Tibial nerve (tissue), 4 donors: ENCODE data around the gene CXorf58. TPM values are rescaled to one million over a fixed set of nuclear protein-coding genes. Genes with fewer than 3 reads are reported as not detected.
A peak's percentile ranks its signal among the peaks of the same experiment; 100 is the strongest.

ENCODE experiments used
- DNase-seq, 2 donors: peaks; one replicate each; pipeline ENCODE4 v3.0.0-alpha.2; 2019; ENCODE audit warnings: low spot score in 2 of 2
- H3K27ac ChIP-seq, 4 donors: fragments of 200-600 bp; sonication (generic) in 3 of 4; one replicate each; pipeline ENCODE4 v1.5.1; 2017 to 2019; ENCODE audit warnings: mild to moderate bottlenecking in 1 of 4
- H3K27me3 ChIP-seq, 2 donors: fragments of 200-600 bp; sonication (generic) in 1 of 2; one replicate each; pipeline versions ENCODE4 v1.5.1 to v1.6.0; 2017 to 2019
- H3K36me3 ChIP-seq, 3 donors: fragments of 200-600 bp; sonication (generic); one replicate each; pipeline ENCODE4 v1.5.1; 2018 to 2019
- H3K4me1 ChIP-seq, 4 donors: fragments of 200-600 bp; sonication (generic) in 3 of 4; one replicate each; pipeline ENCODE4 v1.5.1; 2017 to 2019
- H3K4me3 ChIP-seq, 4 donors: fragments of 200-600 bp; sonication (generic) in 3 of 4; one replicate each; pipeline ENCODE4 v1.5.1; 2017 to 2019; ENCODE audit warnings: mild to moderate bottlenecking in 1 of 4, moderate library complexity in 1 of 4
- H3K9me3 ChIP-seq, 4 donors: fragments of 200-600 bp; sonication (generic) in 3 of 4; one replicate each; pipeline ENCODE4 v1.5.1; 2017 to 2019
- CTCF ChIP-seq, 5 experiments: fragments of 200-600 bp in 3 of 5; fragments of 450-650 bp in 2 of 5; sonication (generic) in 3 of 5; IDR thresholded peaks; one replicate each; pipeline ENCODE4 v1.5.1; 2016 to 2019; ENCODE audit warnings: antibody characterized with exemption in 5 of 5, mild to moderate bottlenecking in 3 of 5, moderate library complexity in 2 of 5
- EP300 ChIP-seq, 2 donors: sonication (generic); formaldehyde crosslinking; IDR thresholded peaks; one replicate each; pipeline ENCODE4 v1.6.1; 2017; ENCODE audit warnings: antibody characterized with exemption in 2 of 2, mild to moderate bottlenecking in 1 of 2
- POLR2A ChIP-seq, 2 donors: fragments of 450-650 bp; IDR thresholded peaks; one replicate each; pipeline ENCODE4 v1.6.1; 2017; ENCODE audit warnings: antibody characterized with exemption in 2 of 2, mild to moderate bottlenecking in 2 of 2, moderate library complexity in 2 of 2
- WGBS, 2 donors: methylation state at CpG; one replicate each; pipeline ENCODE4 v1.1.5; 2018; 5-methylcytosine and 5-hydroxymethylcytosine counted together
- total RNA-seq, 4 donors: library from RNA; depleted of rRNA; stranded (reverse); fragments of >200 nt; gene quantifications; one replicate each; pipeline ENCODE4 v1.1.0, GENCODE V29; 2016

Gene CXorf58
- total RNA-seq, 4 donors from 2014 or later: 0.22 to 1.5 TPM; not detected in 2

DNA sequence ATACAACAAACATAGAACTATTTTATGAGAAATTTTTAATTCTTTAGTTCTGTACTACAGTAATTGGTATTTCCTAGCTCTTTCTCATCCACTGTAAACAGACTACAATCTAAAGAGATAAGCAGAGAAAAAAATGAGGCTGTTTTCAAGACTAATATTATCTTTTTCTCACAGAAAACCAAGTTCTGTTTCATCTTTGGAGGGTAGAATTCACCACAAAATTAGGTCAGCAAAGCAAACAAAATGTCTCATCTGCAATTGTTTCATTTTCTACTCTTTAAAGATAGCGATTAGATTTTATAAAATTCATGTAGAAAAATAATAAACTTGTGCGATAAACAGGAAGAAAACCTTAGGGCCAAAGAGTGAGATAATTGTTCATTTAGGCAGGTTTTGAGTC, 10.8 kb upstream of the CXorf58 start:
- H3K9me3 ChIP-seq: no peaks in the 10 kb centered on the region
- H3K4me1 ChIP-seq: peaks cover 0 to 35% (median 4%) of the 10 kb centered on the region in 4 donors
- H3K27ac ChIP-seq: peak overlapping the region in 2 of 4 donors; percentile 11 to 13
- no peak for DNase-seq
- H3K27me3 ChIP-seq: peaks cover 0 to 3% of the 10 kb centered on the region in 2 donors
- H3K4me3 ChIP-seq: no peak overlapping the region
- H3K36me3 ChIP-seq: no peaks in the 10 kb centered on the region
- WGBS, 2 donors: 44 to 74% methylated on average over 2 of the region's 2 CpGs
- TF ChIP-seq POLR2A (IDR thresholded peaks at IDR 0.05) (no peak), EP300 (IDR thresholded peaks at IDR 0.05) (no peak), CTCF (IDR thresholded peaks at IDR 0.05) (no peak)

DNA sequence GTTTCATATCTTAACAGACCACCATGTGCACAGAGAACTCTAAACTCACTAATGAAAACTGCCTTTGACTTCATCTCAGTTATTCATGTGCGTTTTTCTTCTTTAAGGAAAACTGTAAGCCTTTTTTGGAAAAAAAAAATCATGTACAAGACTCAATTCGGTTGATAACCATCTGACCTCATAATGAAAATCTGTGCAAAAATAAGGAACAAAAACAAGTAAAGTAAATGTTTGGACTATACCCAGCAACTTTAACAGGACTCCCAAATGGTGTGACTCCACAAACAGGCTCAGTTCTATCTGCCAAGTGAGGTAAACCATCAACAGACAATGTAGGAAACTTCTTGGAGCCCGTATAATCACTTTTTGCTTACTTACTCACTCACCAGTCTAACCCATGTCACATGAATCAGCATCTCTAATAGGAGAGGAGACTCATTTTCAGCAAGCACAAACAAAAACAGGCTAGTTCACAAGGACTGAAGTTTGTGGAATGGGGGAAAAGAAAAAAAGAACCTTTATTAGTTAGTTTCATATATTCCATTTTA, 9.3 kb upstream of the CXorf58 start:
- DNase-seq: no peak
- H3K4me1 ChIP-seq: peaks cover 0 to 39% (median 4%) of the 10 kb centered on the region in 4 donors
- H3K9me3 ChIP-seq: no peaks in the 10 kb centered on the region
- no peaks in the 10 kb centered on the region for H3K27me3 ChIP-seq
- peak overlapping the region; percentile 16 to 75 (median 54) for H3K27ac ChIP-seq
- WGBS, 2 donors: 36 to 43% methylated on average over 3 of the region's 3 CpGs
- no peak overlapping the region for H3K4me3 ChIP-seq
- TF ChIP-seq CTCF (IDR thresholded peaks at IDR 0.05) (no peak), EP300 (IDR thresholded peaks at IDR 0.05) (no peak), POLR2A (IDR thresholded peaks at IDR 0.05) (no peak)
- no peaks in the 10 kb centered on the region for H3K36me3 ChIP-seq

DNA sequence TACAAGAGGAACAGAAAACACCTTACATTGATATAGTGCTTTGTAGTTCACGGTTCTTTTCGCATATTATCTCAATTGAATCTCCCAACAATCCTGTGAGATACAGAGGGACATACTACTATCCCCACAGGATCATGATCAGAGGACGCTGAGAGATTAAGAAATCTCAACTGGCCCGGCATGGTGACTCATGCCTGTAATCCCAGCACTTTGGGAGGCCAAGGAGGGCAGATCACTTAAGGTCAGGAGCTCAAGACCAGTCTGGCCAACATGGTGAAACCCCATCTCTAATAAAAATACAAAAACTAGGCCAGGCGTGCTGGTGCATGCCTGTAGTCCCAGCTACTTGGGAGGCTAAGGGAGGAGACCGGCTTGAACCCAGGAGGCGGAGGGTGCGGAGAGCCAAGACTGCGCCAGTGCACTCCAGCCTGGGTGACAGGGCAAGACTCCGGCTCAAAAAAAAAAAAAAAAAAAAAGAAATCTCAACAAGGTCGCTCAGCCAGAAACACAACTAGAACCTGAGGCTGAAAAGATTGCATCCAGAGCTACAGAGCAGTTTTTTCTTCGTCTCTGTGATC, 7.5 kb upstream of the CXorf58 start:
- WGBS, 2 donors: 79% methylated on average over 12 of the region's 12 CpGs
- TF ChIP-seq CTCF (IDR thresholded peaks at IDR 0.05) (no peak), POLR2A (IDR thresholded peaks at IDR 0.05) (no peak), EP300 (IDR thresholded peaks at IDR 0.05) (no peak)

DNA sequence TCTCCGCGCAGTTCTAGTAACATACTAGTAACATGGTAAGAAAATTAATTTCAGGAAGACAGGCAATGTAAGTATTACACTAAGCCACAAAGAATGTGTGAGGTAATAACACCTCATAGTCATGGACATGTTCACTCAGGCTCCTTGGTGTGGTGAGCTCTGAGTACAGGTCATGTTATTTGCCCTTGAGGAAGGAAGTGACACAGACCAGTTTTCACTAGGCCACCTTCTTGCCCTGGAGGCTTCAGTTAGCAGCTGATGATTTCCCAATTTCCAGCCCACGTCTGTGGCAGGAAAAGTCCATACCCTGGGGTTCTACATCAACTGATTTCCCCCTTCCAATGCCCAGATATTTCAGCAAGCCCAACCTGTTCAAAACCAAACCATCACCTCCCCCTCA, 6.7 kb upstream of the CXorf58 start:
- DNase-seq: no peak
- peaks cover 0 to 42% (median 4%) of the 10 kb centered on the region in 4 donors for H3K4me1 ChIP-seq
- H3K27ac ChIP-seq: peak overlapping the region; percentile 27 to 75 (median 68)

More for the DNA sequence above, 7.5 kb upstream of the CXorf58 start:
- Histone ChIP-seq H3K27me3 (no peaks in the 10 kb centered on the region), H3K36me3 (no peaks in the 10 kb centered on the region), H3K4me3 (no peak overlapping the region), H3K9me3 (no peaks in the 10 kb centered on the region), H3K4me1 (peaks cover 0 to 39% (median 4%) of the 10 kb centered on the region in 4 donors), H3K27ac (peak overlapping the region in 2 of 4 donors; percentile 68 to 75)
- no peak for DNase-seq

More for the DNA sequence above, 6.7 kb upstream of the CXorf58 start:
- no peaks in the 10 kb centered on the region for H3K27me3 ChIP-seq
- no peaks in the 10 kb centered on the region for H3K36me3 ChIP-seq
- no peaks in the 10 kb centered on the region for H3K9me3 ChIP-seq
- TF ChIP-seq EP300 (IDR thresholded peaks at IDR 0.05) (no peak), POLR2A (IDR thresholded peaks at IDR 0.05) (no peak), CTCF (IDR thresholded peaks at IDR 0.05) (no peak)
- H3K4me3 ChIP-seq: no peak overlapping the region
- 71 to 78% methylated on average over 3 of the region's 3 CpGs for WGBS, 2 donors
